GM21526 (cell line): ENCODE measurements around the gene C2CD2L.
"Not testable (repeated sequence)": the region's sequence is repeated elsewhere in the genome, so short reads cannot be mapped to it uniquely, and the experiment has no call there.

Experiments used
- ATAC-seq: cut with Tn5 transposase; IDR thresholded peaks from one replicate; pipeline ENCODE4 v1.9.1; 2021; ENCODE audit warnings: moderate library complexity; ENCODE audit not compliant: unreplicated experiment, low FRiP score

The C2CD2L gene

DNA sequence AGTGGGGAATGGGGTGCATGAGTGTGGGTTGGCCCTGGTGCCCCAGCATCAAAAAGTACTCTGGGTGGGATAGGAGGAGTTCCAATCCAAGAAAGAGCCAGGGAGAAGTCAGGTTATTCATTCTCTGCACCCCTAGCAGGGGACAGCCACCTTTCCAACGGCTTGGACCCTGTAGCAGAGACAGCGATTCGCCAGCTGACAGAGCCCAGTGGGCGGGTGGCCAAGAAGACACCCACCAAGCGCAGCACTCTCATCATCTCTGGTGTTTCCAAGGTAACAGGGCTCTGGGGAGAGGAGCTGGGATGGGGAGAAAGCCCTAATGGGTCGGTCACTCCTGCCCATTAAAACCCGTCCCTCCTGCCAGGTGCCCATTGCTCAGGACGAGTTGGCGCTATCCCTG lies 6.6 kb downstream of the C2CD2L start:
- ATAC-seq: no peak

DNA sequence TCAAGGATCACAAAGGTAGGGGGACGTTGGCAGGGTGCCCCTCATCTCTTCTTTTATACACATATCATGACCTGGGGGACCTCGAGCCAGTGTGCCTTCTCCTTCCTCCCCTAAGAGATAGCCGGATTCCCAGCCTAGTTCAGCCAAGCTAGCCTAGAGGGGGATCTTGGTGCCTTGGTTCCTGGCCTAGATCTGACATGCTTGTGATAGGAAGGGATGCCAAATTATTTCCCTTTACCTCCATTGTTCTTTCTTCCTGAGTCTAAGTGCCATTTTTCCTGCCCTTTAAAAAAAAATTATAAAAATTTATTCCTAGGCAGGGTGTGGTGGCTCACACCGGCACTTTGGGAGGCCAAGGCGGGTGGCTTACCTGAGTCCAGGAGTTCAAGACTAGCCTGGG lies 7.2 kb downstream of the C2CD2L start:
- ATAC-seq: no peak

DNA sequence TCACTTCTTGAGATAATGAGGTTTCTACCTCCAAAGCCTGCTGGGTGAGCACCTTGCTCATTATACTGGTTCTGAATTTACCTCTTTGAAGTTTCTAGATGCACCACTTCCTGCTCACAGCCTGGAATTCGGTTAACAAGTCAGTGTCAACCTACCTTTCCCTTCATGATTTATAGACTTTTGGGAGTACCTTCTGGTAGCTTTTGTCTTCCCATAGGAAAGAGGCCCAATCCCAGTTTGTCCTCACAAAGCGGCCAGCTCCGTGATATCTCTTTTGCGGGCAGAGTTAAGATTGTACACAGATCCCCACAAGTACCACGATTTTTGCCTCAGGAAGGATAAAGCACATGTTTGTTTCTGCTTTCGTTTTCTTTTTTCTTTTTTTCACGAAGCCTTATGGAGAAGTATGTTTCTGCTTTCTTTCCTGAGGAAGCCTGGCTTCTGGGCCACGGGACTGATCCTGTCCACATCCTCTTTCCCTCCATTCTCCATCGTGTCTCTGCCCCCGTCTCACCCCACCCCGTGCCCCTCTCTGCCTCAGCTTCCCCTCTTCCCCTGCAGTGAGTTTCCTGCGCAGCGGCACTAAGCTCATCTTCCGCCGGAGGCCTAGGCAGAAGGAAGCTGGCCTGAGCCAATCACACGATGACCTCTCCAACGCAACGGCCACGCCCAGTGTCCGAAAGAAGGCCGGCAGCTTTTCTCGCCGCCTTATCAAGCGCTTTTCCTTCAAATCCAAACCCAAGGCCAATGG lies 8.5 kb downstream of the C2CD2L start:
- ATAC-seq: no peak

DNA sequence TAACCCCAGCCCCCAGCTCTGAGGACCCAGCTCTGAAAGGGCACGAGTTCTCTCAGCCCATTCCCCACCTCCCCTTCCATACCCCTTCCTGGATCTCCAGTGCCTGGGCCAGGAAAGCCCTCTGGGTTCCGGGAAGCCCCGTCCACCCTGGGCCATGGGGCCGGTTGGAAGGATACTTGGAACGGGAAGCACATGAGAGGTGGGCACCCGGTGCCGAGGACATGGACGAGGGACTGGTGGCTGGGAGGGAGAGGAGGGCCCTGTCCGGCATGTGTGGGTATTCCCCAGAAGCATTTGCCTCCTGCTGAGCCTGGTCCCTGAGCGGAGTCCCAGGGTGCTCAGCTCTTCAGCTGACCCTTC lies 9.1 kb downstream of the C2CD2L start:
- ATAC-seq: no peak

DNA sequence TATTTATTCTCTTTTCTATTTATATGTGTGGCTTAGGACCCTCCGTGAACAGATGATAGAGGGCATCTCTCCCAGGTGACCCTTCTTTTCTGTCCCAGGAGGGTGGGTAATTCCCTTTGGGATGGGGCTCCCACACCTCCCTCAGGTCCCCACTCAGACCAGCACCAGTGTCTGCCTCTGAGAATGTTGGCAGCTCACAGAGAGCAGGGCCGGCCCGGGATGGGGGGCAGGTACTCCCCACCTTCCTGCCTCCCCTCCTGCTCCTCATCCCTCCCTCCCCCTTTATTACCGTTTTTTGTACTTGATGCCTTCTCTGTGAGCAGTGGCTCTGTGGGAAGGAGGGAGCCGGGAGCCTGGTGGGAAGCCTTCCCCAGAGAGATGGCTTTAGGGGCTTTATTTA lies 9.5 kb downstream of the C2CD2L start:
- ATAC-seq: no peak

DNA sequence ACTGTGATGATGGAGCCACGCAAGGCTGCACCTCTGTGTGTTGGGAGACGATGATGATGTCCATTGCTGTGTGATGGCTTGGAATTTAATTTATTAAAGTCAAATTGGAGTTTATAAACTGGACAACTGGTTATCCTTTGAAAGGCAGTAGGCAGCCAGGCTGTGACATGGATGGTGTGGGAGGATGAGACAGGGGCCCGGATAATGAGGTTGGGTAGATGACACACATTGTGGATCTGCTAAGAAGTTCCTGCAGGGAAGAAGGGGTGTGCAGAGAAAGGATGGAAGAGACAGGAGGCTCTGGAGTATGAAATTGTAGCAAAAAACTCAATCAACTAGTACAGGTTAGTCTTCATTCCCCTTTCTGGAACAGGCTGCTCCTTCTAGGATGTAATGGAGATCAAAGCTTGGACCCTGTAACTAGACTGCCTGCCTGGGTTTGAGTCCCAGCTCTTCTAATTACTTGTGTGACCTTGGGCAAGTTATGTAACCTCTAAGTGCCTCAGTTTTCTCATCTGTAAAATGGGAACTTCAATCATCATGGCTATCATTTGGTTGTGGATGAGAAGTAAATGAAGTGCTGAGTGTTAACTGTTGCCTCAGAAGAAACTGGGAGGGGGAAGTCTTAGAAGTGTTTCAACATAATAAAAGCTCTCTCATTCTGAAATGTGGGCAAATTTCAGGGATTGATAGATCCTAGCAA lies 10.0 kb downstream of the C2CD2L start:
- no peak for ATAC-seq

DNA sequence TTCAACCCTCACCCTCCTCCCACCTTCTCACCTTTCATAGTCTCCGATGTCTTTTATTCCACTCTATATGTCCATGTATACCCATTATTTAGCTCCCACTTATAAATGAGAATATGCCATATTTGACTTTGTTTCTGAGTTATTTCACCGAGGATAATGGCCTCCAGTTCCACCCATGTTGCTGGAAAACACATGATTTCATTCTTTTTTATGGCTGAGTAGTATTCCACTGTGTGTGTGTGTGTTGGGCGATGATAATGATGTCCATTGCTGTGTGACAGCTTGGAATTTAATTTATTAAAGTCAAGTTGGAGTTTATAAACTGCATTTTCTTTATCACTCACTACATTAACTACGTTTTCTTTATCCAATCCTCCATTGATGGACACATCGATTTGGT lies 11.1 kb downstream of the C2CD2L start:
- ATAC-seq: no peak

DNA sequence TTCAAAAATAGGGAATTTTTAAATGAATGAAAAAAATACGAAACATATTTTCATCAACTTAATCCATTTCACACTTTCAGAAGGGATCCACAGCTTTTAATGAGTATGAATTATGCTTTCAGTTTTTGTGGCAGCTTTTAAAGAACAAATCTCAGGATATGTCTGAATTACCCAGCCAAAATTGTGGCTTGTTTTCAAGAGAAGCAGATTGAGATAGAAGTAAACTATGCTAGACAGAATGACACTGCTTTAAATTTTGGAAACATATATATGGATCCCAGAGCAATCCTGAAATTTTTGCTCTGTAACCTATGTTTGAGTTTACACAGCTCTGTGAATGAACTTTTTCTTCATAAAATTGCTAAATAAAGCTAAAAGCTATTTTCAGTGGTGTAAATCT lies 11.8 kb downstream of the C2CD2L start:
- no peak for ATAC-seq

DNA sequence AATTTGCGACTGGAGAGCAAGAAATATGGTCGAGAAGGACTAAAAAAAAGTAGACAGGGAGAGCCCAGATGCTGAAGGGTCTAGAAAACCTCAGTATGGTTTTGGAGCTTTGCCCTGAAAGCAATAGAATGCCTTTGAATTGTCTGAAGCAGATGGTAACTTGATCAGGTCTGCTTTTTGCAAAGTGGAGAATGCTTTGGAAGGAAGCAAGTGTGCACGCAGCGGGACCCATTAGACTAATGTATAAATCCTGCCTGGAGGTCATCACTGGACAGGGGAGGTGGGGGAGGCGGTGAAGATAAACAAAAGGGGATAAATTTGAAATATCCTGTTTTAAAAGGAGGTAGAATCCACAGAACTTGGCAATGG lies 13.5 kb downstream of the C2CD2L start:
- ATAC-seq: no peak

DNA sequence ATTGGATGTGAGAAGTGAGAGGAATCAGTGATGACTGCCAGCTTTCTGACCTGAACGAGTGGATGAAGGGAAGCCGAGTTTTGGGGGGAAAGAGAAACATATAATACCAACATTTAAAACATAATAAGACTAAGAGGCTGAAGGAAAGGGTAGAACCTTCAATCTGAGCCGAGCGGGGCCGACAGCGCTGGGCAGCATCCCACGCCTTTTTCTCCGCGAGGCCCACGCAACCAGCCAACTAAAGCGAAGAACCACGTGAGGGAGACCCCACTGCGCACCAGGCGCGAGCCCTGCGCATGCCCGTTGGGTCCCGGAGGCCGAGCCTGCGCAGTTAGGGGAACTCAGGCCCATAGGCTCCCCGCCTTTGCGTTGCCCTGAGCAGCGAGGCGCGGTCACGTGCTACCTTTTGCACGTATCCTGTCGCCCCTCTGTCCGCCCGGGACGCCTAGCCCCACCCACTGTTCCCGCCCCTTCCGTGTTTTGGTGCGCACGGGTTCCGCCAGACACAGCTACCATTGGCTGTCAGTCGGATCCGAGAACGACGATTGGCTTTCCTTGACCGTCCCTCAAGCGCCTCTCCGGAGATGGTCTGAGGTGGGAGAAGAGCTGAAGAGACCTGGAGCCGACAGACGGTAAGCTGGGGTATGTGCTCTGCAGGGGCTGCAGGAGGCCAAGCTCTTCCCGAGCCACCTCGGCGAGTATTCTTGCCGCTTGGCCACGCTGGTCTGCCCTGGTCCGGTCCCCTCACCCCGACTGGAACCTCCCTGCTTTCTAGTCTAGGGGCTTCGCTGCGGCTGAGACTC lies 14.1 kb downstream of the C2CD2L start, which contains the start of gene HINFP:
HINFP (plus strand) TSS at position 573 of the 803 bp plus-strand sequence. CDS start 5,365 bp downstream, outside the sequence.
- peak; percentile 94 for ATAC-seq

DNA sequence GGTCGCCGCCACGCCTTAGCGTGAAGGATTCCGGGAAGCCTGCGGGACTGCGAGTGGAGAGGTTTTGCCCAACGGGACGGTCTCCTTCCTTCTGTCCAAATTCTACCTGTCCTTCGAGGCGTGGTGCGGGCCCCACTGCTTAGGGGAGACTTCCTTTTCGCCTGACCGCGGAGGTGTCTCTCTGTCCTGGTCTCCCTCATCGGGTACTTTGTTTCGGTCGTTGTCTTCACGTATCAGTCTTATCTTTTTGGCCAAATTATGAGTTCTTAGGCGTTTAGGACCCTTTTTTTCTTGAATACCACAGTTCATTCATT lies 14.6 kb downstream of the C2CD2L start:
- ATAC-seq: peak; percentile 17

DNA sequence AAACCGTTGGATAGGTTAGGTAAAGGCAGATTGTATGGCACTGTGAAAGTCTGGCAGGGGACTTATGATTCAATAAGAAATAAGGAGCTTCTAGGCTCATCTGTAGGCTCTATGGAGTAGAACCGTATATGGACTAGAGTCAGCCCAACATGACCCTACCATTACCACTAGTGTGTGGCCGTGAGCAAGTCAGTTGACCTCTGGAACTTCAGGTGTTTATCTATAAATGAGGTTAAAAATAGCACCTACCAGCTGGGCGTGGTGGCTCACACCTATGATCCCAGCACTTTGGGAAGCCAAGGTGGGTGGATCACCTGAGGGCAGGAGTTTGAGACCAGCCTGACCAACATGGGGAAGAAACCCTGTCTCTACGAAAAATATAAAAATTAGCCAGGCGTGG lies 18.7 kb downstream of the C2CD2L start:
- no peak for ATAC-seq

DNA sequence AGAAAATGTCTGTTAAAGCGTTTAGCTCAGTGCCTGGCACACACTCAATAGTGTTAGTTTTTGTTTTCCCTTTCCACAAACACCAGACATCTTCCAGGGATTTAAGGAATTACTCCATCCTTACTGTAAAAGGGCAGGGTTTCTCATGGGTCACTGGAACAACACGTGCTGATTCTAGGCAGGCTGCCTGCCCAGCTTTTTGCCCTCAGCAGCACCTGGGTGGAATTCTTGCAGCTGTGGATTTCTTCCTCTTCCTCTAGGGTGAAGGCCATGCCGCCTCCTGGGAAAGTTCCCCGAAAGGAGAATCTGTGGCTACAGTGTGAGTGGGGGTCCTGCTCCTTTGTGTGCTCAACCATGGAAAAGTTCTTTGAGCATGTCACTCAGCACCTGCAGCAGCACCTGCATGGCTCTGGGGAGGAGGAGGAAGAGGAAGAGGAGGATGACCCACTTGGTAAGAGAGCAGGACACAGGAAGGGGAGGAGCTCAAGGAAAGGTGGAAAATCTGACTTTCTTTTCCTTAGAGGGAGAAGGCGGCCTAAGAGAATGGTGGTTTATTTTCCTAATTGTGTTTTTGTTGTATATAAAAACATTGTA lies 19.6 kb downstream of the C2CD2L start:
- ATAC-seq: no peak

DNA sequence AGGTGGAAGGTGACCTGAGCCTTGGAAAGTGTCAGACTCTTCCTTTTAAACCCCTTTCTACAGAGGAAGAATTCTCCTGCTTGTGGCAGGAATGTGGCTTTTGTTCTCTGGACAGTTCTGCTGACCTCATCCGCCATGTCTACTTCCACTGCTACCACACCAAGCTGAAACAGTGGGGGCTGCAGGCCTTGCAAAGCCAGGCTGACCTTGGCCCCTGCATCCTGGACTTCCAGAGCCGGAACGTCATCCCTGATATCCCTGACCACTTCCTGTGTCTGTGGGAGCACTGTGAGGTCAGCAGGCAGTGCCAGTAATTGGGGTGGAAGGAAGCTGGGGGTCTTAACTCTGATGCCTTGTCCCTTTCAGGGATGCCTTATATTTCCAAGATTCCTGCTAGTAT lies 23.5 kb downstream of the C2CD2L start:
- ATAC-seq: no peak

DNA sequence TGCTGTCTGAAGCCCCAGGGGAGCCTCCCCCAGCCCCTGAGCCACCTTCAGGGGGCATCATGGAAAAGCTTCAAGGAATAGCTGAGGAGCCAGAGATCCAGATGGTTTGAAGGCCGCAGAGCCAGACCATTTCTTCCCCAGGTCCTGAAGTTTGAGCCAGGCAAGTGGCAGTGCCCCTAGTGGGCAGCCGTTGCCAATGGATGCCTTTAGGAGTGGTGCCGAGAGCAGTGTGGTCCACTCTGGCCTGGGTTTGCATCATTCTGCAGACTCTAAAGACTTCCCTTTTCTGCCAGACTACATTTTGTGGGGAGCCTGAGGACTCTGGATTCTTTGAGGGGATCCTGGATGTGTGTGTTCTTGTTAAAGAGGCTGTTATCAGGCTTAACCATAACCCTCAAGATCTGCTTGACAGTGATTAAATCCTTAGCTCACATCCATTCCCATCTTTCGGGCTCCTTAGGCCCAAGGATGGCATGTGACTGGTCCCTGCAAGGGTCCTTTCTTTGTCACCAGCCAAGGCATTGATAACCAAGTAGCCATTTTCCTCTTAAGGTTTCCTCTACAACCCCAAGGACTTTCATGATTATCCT lies 27.3 kb downstream of the C2CD2L start:
- ATAC-seq: no peak

DNA sequence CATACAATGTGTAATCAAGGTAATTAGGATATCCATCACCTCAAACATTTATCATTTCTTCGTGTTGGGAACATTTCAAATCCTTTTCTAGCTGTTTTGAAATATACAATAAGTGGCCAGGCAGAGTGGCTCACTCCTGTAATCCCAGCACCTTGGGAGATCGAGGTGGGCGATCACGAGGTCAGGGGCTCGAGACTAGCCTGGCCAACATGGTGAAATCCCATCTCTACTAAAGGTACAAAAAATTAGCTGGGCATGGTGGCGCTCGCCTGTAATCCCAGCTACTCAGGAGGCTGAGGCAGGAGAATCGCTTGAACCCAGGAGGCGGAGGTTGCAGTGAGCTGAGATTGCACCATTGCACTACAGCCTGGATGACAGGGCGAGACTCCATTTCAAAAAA lies 32.1 kb downstream of the C2CD2L start:
- not testable (repeated sequence) for ATAC-seq

DNA sequence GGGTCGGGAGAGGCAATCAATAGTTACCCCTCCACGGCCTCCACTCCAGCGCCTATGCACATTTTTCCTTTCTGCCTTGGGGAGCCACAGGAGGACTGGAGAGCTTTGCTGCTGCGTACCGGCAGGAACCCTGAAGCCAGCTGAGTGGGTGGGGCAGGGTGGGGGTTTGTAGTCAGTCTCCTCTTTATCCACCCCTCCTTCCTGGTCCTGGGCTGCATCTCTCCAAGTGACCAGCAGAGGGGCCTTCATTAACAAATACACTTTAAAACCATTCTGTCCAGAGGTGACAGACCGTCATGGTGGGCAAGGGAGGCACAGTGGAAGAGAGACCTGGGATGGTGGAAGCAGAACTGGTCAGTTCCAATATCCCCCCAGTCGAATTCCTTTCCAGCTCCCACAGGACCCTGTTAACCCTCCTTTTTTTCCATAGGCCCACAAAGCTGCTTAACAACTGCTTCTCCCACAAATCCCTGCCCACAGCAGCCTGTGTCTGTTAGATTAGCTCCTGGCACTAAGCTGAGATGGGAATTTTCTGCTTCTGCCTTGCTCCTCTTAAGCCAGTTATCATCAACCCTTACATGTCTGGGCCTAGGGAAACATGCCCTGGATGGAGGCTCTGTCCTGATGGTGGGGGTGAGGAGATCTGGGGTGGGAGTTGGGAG lies 37.8 kb downstream of the C2CD2L start:
- no peak for ATAC-seq

DNA sequence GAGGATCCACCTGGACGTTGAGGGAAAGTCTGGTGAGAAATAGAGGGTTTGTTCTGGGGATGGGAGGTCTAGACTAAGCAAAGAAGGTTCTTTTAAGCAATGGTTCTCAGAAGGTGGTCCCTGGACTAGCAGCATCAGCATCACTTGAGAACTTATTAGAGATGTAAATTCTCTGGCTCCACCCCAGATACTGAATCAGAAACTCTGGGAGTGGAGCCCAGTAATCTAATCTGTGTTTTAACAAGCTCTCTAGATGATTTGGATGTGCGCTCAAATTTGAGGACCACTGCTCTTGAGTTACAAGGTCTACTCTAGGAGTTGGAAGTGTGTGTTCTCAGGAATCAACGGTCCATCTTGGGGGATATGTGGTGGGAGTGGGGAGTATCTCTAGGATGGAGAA lies 38.4 kb downstream of the C2CD2L start:
- no peak for ATAC-seq

DNA sequence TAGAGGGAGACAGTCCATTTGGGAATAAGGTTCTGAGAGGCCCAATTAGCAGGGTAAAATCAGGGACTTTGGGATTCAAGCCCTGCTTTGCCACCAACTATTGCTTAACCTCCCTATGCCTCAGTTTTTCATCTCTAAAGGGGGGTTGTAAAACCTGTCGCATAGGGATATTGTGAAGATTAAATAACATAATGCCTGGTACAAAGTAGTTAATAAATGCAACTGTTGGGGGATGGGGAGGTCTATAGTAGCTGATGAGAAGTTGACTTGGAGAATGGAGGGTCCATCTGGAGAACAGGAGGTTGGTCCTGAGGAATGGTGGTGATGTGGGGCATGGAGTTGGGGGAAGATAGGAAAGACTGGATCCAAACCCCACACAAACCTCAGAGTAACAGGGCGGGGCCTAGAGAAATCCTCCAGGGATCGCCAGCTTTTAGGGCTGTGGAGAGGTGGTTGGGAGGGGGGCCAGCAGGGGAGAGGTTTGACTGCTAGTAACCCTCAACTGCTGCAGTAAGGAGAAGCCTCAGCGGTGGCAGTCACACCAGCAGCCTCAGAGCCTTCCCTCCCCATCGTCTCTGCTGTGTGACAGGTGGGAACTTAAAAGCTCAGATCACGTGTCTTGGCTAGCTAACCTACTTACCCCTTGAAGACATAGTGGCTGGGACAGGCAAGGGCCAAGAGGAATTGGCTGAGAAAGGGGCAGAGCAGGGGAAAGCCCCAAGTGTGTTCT lies 40.6 kb downstream of the C2CD2L start:
- ATAC-seq: no peak

DNA sequence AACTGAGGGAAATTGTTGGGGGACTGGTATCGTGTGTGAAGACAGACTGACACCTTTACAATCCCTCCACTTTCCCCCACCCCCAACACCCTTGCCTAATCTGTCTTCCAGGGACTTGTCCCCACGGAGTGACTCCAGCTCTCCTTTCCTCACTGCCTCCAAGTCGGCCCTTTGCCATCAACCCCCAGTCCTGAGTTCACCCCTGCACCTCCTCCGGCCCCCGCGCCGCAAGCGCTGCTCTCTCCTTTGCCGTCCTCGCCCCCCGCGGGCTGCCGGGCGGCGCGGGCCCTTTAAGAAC lies 41.5 kb downstream of the C2CD2L start:
- no peak for ATAC-seq
